H4 (cell line): ENCODE measurements around the gene RMI2. TPM values are rescaled to one million over a fixed set of nuclear protein-coding genes. Genes with fewer than 3 reads are reported as not detected.
A peak's percentile ranks its signal among the peaks of the same experiment; 100 is the strongest.

Experiments used
- DNase-seq: peaks from one replicate; pipeline ENCODE4 v3.0.0-alpha.2; 2015; ENCODE audit warnings: low spot score
- total RNA-seq: library from RNA; depleted of rRNA; stranded (reverse); fragments of >200 nt; shearing (Covaris generic); gene quantifications from 2 replicates; pipeline ENCODE4 v1.2.3, GENCODE V29; 2014

RMI2 gene
- total RNA-seq, 1 experiment from 2014 or later: 19.9 TPM

- no peak for DNase-seq
Observed at GRCh38 chr16:11383481-11384183, 38.4 kb downstream of the RMI2 start.

DNA sequence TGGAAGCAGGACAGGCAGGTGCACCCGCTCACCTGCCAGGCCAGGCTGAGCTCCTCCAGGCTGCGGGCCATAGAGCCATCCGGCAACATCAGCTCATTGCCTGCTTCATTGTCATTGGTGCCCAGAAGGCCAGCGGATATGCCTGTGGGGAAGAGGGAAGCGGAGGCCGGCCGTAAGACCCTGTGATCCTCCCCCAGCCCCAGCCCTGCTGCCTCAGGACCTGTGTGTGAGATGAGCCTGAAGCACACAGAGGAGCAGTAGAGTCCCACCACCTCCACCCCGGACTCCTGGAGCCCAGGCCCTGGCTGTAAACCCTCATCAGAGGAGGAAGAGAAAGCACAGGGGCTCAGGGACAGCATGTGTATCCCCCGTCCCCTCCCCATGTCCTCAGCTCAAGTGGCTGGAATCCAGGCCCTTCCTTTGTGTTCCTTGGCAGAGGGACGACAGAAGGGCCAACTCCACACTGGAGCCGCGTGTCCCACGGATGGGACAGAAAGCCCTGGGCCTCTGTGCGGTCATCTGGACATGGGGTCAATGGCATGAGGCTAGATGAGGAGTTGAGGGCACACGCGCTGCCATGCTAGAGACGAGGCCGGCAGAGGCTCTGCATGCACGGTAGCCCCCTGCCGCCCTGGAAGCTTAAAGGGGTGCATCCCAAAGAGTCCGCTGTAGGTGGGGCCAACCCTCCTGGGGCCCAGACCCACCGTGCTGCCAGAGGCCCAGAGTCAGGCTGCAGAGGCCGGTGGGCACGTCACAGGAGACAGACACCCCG lies 39.1 kb downstream of the RMI2 start:
- DNase-seq: no peak

DNA sequence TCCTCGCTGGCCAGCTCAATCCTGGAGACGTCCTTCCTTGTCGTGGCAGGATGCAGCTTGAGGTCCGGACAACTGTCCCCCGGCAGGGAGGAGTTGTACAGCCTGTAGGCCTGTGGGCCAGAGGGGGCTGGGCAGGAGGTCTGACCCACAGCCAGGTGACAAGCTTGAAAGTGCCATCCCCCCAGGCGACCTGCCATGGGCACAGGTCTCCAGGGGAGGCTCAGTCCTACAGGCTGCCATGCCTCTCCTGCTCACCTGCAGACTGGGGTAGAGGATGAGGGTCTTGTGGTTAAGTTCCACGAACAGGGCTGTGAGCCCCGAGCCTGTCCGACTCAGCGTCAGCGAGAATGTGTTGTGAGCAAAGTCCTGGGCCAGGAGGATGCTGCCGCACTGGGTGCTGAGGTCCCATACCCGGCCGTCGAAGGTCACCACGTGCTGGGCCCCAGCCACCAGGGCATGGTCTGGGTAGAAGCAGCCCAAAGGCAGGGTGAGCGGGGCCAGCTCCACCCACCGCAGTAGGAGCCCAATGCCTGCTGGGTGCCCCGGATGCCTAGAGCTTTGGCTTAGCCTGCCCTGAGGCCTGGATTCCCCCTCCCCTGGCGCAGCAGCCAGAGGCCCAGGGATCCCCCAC lies 39.8 kb downstream of the RMI2 start:
- no peak for DNase-seq

DNA sequence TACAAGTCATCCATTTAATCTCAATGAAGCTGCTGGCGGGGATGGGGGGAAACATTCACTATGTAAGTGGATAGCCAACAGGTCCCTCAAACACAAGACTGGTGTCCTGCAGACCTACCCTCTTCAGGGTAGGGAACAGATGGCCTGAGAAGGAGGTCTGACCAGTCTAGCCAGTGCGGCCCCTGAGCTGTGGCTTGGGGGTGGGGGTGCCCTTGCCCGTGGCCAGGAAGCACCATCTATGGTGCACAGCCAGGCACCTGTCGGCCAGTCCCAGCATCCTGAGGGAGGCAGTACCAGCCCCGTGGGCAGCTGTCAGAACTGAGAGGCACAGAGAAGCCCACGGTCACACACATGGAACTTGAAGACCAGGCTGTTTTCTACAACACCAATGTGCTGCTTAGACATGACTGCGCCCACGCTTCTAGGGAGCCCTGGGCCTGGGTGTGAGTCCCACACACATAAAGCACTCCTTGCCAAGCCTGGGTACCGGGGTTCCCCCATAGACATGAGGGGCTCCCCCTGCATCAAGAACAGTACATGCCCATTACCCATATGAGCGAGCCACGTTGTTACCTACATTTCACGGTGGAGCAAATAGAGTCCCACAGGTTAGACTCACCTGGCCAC lies 40.9 kb downstream of the RMI2 start:
- DNase-seq: no peak

DNA sequence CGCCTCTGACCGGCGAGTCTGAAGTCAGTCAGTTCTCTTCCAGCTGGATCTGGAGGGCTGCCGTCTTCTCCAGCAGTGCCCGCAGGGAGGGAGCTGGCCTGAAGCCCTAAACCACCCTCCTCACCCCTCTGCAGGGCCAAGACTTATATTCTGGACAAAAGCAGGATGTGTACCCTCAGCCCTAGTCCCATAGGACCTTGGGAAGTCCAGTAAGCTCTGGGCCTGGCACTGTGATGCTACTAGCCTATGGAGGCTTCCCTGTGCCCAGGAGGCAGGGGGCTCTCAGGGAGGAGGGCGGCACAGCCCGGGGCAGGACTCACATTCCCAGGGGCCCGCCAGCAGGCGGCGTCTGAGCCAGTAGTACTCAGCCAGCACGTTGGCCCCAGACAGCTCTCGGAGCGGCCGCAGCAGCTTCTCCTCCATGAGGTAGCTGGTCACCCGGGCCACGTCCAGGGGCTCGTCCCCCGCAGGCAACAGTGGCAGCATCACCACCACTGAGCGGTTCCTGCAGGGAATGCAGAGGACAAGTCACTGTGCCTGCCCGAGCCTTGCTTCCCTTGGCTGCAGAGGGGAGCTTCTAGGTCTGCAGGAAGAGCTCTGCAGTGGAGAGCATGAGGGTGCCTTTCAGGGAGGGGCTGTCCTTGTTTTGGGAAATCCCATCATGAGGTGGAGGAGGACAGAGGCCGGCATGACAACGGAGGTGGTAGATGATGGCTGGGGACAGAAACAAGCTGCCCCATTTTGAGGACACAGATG lies 41.7 kb downstream of the RMI2 start:
- peak; percentile 2 for DNase-seq

DNA sequence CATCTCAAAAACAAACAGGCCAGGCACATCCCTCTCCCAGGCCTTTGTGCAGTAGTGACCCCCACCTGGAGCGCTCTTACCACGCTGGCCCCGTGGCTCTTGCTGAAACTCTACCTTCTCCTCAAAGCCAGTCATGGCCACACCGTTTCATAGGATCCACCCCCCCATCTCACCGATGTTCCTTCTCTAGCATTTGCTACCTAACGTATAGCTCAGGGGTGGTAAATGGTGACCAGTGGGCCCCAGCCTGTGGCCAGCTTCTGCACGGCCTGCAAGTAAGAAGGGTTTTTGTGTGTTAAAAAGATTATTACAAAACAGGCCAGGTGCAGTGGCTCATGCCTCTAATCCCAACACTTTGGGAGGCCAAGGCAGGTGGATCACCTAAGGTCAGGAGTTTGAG lies 43.8 kb downstream of the RMI2 start:
- no peak for DNase-seq

GRCh38 chr16:11389631-11390565 lies 44.6 kb downstream of the RMI2 start:
- DNase-seq: no peak

- DNase-seq: no peak
Observed at GRCh38 chr16:11390573-11391495, 45.6 kb downstream of the RMI2 start.

DNA sequence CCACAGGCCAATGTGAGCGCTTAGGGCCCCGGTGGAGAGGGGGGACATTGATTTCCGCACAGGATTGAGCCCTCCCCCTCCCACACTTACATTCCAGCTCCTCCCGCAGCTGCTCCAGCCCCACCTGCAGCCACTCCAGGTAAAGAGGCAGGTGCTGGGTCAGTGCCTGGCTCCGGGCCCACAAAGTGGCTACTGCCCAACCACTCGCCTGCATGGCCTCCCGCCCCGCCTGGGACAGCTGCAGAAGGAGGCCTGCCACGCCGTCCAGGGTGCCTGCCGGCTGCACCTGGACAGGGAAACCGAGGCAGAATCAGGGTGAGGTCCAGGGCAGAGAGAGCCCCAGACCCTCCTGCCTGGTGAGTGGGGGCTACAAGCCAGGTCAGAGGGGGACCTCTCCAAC lies 46.3 kb downstream of the RMI2 start:
- no peak for DNase-seq

DNA sequence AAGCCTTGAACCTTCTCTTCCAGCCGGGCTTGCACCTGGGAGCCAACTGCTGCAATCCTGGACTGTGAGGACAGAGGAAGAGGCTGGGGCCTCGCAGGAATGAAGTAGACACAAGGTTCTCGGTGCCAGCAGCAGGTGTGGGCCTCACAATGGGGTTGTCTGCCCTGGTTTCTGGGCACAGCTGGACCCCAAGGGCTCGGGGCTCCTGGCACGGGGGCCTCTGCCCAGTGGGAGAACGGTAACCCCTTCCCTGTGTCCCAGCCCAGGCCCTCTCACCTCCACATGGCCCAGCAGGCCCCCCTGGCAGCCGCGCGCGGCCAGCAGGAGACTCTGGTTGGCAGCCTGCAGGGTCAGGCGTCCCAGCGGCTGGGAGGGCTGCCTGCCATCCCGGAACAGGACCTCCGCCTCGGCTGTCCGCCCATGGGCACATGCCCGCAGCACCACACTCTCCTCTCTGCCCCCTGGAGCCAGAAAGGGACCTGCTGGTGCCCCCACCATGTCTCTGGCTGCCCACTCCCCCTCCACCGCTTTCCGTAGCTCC lies 46.9 kb downstream of the RMI2 start:
- no peak for DNase-seq

DNA sequence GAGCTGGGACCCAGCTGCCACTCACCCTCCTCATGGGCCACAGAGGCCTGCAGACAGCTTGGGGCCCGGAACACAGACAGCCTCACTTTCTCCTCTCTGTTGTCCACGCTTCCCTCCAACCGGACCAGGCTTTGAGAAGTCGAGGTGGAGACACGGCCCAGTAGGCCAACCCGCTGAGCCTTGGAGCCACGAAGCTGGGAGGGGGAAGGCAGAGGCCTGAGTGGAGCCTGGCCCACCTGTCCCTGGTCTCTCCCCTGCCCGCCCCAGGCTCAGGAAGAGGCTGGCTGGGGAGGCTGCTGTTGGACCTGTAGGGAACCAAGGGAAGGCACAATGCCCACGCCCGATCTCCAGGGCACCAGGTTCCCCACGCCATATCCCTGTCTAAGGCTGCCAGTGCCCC lies 48.1 kb downstream of the RMI2 start:
- DNase-seq: no peak

GRCh38 chr16:11393861-11394592 lies 48.8 kb downstream of the RMI2 start:
- DNase-seq: no peak

GRCh38 chr16:11394593-11394960 lies 49.3 kb downstream of the RMI2 start:
- no peak for DNase-seq

- no peak for DNase-seq
Observed at GRCh38 chr16:11395008-11395948, 50.0 kb downstream of the RMI2 start.

DNA sequence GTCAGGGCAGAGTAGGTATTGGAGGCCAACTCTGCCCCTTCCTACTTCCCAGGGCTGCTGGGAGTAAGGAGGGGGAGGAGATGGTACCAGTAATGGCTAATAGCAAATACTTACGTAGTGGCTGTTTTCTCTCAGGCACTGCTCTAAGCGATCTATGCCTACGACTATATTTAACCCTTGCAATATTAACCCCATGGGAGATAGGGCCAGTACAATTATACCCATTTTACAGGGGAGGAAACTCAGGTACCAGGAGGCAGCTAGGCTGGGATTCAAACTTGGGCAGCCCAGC lies 50.6 kb downstream of the RMI2 start:
- DNase-seq: no peak

DNA sequence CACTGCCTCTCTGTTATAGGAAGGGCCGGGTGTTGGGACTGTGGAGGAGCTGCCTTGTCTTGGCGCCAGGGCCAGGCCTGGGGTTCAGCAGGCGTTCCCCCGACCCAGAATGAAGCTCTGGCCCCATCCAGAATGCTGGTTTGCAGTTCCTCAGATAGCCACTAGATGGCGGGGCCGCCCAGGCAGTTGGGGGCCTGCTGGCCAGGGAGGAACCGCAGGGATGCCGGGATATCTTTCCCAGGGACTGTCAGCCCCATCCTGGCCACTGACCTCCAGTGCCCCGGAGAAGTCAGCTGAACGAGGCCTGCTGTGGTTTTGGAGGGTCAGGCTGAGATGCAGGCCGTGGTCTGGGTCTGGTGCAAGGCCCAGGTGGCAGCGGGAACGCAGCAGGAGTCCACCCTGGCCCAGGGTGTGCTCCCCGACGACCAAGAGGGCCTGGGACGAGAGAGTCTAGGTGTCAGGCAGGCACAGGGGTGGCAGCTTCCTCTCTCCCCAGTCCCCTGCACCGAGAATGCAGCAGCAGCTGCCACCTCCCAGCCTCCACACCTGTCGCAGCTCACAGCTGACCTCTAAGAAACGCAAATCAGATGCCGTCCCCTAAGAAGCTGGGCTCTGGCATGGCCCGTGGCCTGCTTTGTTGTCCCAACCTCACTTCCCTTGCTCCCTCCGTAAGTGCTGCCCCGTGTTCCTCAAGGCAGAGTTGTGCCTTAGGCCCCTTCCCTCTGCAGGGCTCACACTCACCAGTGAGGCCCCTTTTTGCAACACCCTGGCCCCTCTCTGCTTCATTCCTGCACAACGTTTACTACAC lies 51.2 kb downstream of the RMI2 start:
- DNase-seq: peak; percentile 53

DNA sequence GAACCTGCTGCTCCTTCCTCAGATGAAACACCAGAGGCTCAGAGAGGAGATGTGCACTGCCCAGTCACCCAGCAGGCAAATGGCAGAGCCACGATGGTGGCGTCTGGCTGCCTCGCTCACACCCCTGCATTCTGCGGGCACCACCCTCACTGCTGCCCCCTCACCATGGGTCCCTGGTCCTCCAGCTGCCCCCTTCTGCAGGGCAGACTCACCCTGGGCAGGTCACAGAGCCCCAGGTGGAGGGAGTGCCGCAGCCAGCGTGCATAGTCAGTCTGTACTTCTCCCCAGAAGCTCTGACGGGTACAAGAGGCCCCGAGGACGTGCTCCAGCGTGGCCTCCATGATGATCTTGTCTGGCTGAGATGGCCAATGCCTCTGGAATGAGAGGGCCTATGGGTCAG lies 52.9 kb downstream of the RMI2 start:
- no peak for DNase-seq
